HEK293T (cell line): ENCODE results near the gene ARHGEF10L.

Experiments used
- BHLHE40 ChIP-seq: fragments of 450-650 bp; IDR thresholded peaks from 2 replicates; pipeline ENCODE4 v1.6.1; 2016; ENCODE audit warnings: mild to moderate bottlenecking, moderate library complexity, borderline replicate concordance
- CTBP1 ChIP-seq: fragments of 450-650 bp; IDR thresholded peaks from 2 replicates; pipeline ENCODE4 v1.6.1; 2016; ENCODE audit warnings: borderline replicate concordance
- ELF4 ChIP-seq: fragments of 450-650 bp; IDR thresholded peaks from 2 replicates; pipeline ENCODE4 v1.6.1; 2017; ENCODE audit warnings: antibody characterized with exemption
- FOXK2 ChIP-seq: fragments of 450-650 bp; IDR thresholded peaks from 2 replicates; pipeline ENCODE4 v1.6.1; 2016; ENCODE audit warnings: mild to moderate bottlenecking
- FOXM1 ChIP-seq: fragments of 450-650 bp; IDR thresholded peaks from 2 replicates; pipeline ENCODE4 v1.6.1; 2017; ENCODE audit warnings: mild to moderate bottlenecking, borderline replicate concordance
- L3MBTL2 ChIP-seq: fragments of 450-650 bp; conservative IDR thresholded peaks from 2 replicates; pipeline ENCODE4 v1.6.1; 2016; ENCODE audit warnings: mild to moderate bottlenecking
- PKNOX1 ChIP-seq: fragments of 450-650 bp; IDR thresholded peaks from 2 replicates; pipeline ENCODE4 v1.6.1; 2016
- SP1 ChIP-seq: fragments of 450-650 bp; IDR thresholded peaks from 2 replicates; pipeline ENCODE4 v1.6.1; 2017
- SUZ12 ChIP-seq: fragments of 450-650 bp; IDR thresholded peaks from 2 replicates; pipeline ENCODE4 v1.6.1; 2016; ENCODE audit warnings: mild to moderate bottlenecking

- TF ChIP-seq FOXK2 (no peak), L3MBTL2 (no peak), CTBP1 (no peak), FOXM1 (no peak), SUZ12 (no peak), PKNOX1 (no peak), BHLHE40 (no peak), SP1 (no peak), ELF4 (no peak)
These were observed 138.5 kb downstream of the ARHGEF10L start for GRCh38 chr1:17678011-17678410.
